ENCODE results near the gene CDH1.
"Not testable (repeated sequence)": the region's sequence is repeated elsewhere in the genome, so short reads cannot be mapped to it uniquely, and the experiment has no call there.

The CDH1 gene

GRCh38 chr16:68793401-68793857 is 56.3 kb downstream of the CDH1 start:
- no peak for DNase-seq

GRCh38 chr16:68798398-68798797 is 61.3 kb downstream of the CDH1 start:
- DNase-seq: no peak

DNA sequence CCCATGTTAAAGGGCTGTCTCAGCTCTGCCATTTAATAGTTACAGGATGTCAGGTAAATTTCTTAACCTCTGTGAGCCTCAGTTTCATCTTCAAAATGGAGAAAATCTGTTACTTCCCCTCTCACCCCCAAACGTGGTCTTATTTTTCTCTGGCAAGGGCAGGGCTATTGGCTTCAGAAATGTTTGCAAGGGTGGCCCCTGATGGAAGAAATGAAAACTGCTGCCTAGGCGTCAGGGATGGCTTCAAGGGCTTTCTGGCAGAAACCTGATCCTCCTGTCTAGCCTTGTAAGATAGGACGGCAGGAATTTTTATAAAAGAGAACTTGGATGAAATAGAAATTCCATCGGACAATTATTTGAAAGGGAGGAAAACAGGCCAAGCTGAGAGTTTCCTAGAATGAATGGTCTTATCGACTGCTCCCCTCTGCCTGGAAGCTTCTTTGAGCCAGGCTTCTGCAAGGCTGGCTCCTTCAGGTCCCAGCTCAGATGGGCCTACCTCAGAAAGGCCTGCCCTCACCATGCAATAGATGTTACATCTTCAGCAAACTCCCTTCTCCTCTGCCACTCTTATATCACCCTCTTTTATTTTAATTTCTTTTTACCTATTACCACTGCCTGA is 63.3 kb downstream of the CDH1 start:
- peak; percentile 56 for DNase-seq

GRCh38 chr16:68802190-68802589 is 65.1 kb downstream of the CDH1 start:
- no peak for DNase-seq

GRCh38 chr16:68806422-68806821 is 69.3 kb downstream of the CDH1 start:
- DNase-seq: no peak

DNA sequence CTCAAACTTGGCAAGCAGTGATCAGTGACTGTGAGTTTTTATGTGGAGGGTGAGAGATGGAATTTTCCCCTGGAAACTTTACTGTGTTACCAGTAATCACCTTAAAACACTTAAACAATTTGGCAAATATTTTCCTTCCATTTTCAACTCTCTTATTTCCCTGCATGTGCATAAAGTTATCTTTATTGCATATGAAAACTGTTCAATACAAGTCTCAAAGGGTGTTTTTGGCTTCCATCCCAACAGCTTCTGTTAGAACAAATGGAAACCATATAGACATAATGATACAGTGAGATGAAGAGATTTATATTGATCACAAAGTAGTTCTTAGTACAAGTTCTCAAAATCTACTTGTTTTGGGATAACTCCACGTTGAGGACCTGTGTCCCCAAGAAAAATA is 69.9 kb downstream of the CDH1 start:
- DNase-seq: no peak

DNA sequence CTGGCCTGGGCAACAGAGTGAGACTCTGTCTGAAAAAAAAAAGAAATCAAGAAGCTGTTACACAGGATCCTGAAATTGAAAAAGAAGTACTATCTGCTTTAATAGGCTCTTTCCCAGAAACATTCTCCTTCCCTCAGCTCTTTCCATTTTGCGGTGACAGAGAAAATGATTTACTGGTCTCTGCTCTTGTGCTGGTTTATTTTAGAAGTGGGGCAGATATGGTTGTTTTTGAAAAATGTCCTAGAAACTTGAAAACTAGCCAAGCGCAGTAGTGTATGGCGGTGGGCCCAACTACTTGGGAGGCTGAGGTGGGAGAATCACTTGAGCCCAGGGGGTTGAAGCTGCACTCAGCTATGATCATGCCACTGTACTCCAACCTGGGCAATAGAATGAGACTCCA is 77.4 kb downstream of the CDH1 start:
- DNase-seq: no peak

DNA sequence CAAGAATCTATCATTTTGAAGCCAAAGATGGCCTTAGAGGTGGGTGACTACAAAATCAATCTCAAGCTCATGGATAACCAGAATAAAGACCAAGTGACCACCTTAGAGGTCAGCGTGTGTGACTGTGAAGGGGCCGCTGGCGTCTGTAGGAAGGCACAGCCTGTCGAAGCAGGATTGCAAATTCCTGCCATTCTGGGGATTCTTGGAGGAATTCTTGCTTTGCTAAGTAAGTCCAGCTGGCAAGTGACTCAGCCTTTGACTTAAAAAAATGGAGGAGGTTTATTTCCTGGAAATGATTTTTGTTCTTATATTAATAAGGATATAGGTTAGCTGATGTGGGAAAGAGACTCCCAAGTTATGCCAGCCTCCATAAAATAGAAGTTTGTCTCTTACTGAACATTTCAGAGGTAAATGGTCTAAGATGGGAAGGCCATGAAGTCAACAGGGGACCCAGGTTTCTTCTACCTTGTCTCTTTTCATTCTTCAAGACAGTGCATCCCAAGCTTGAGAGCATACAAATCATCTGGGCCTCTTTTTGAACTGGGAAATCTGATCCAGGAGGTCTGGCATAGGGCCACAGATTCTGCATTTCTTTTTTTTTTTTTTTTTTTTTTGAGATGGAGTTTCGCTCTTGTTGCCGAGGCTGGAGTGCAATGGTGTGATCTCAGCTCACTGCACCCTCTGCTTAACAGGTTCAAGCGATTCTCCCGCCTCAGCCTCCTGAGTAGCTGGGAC is 86.5 kb downstream of the CDH1 start:
- no peak for DNase-seq

- no peak for DNase-seq
Observed at GRCh38 chr16:68825427-68825826, 88.3 kb downstream of the CDH1 start.

DNA sequence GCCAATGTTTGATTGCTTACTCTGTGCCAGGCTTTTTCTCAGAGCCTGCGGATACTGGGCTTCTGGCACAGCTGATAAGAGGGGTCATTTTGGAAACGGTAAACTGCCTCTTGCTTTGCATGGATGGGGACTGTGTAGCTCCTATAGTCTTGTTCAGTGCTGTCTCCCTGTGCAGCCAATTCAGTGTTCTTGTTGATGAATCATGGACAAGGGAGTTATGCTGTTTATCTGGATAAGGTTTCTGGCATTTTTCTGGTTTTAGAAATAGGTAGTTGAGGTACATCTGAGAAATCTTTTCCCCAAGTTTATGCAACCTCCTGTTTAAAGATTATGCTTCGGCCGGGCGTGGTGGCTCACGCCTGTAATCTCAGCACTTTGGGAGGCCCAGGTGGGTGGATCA is 89.6 kb downstream of the CDH1 start:
- no peak for DNase-seq

- DNase-seq: no peak
Observed at GRCh38 chr16:68833251-68833650, 96.2 kb downstream of the CDH1 start.

- DNase-seq: no peak
Observed at GRCh38 chr16:68834550-68834949, 97.5 kb downstream of the CDH1 start.

GRCh38 chr16:68835970-68836369 is 98.9 kb downstream of the CDH1 start:
- DNase-seq: no peak

DNA sequence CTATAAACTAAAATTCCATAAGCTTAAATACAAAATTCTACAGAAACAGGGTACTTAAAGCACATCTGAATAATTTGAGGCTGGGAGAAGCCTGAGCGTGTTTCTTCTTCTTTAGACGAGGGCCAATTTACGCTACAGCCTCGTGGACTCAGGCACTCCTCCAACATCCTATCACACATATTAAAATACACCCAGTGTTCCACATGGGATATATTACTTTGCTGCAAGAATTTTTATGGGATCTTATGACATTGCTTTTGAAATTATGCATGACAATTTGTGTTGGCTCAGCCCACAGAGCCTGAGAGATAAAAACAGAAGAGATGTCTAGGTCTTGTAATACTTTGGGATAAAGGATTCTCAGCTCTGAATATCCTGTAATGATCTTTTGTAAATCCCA is 102.7 kb downstream of the CDH1 start:
- DNase-seq: no peak

DNA sequence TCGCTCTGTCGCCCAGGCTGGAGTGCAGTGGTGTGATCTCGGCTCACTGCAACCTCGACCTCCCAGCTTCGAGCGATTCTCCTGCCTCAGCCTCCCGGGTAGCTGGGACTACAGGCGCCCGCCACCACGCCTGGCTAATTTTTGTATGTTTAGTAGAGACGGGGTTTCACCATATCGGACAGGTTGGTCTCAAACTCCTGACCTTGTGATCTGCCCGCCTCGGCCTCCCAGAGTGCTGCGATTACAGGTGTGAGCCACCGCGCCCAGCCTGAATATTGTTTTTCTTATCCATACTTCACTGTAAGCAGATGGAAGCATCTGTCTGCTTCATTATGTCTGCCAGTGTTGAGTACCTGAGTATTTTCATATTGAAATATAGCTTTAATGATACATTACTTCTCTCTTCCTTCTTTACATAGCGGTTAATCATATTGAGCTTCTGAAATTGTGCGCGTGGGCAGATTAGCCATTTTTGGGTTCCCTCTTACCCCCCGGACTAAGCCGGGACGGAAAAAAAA is 105.9 kb downstream of the CDH1 start:
- DNase-seq: not testable (repeated sequence)

DNA sequence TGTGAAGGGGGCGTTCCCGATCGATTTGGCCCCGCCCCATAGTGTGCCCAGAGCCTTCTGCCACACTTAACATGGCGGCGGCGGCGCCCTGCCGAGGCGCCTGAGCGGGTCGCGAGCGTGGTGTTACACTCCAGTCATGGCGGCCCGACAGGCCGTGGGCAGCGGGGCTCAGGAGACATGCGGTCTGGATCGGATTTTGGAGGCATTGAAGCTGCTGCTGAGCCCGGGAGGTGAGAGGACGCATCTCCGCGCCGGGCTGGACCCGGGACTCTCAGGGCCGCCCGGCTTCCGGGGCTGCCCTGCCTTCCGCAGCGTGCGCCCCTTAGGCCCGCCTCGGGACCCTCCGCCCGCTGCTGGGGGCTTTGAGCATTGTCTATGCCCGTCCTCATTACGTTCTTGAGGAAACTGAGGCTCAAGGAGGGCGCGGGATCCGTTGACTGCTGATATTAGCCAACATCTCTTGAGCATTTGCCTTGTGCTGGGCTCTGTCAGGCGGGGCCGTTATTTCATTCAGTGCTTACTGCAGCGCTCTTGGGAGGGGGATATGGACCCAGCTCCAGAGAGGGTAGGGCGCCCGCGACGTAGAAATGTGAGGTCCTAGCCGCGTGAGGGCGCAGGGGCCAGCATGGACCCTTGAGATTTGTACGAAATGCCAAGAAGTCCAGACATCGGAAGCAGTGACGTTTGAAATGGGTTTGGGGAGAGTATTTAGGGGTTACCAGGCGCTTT is 106.6 kb downstream of the CDH1 start, which contains the start of gene TANGO6:
Gene TANGO6 (plus strand): TSS at position 50 of the 729 bp plus-strand sequence. CDS start 87 bp downstream, at position 137.
- DNase-seq: peak; percentile 93

- DNase-seq: no peak
Observed at GRCh38 chr16:68844211-68844564, 107.1 kb downstream of the CDH1 start.

DNA sequence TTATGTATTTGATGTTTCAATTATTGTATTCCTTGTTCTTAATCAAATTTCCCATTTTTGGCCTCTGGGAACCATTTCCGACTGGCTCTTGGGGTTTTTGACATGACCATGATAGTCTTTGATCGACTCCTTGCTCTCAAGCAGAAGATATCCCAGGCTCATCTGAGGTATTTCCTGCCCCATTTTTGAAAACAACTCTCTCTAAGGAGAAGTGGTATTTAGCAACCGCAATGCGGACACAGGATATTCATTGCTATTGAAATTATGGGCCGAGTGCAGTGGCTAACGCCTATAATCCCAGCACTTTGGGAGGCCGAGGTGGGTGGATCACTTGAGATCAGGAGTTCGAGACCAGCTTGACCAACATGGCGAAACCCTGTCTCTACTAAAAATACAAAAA is 111.7 kb downstream of the CDH1 start:
- DNase-seq: no peak

- no peak for DNase-seq
Observed at GRCh38 chr16:68850481-68850880, 113.4 kb downstream of the CDH1 start.

DNA sequence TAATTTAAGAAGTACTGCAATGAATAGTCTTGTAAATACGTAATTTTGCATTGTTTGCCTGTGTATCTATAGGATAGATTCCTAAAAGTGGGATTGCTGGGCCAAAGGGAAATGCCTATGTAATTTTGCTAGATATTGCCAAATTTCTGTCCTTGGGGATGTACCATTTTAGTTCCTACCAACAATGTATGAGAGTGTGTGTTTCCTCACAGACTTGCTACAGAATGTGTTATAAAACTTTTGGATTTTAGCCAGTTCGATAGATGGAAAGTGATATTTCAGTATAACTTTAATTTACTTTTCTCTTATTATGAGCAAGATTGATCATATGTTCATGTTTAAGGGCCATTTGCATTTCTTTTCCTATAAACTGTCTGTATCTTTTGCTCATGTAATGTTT is 114.5 kb downstream of the CDH1 start:
- DNase-seq: no peak

- DNase-seq: no peak
Observed at GRCh38 chr16:68857479-68857878, 120.4 kb downstream of the CDH1 start.

DNA sequence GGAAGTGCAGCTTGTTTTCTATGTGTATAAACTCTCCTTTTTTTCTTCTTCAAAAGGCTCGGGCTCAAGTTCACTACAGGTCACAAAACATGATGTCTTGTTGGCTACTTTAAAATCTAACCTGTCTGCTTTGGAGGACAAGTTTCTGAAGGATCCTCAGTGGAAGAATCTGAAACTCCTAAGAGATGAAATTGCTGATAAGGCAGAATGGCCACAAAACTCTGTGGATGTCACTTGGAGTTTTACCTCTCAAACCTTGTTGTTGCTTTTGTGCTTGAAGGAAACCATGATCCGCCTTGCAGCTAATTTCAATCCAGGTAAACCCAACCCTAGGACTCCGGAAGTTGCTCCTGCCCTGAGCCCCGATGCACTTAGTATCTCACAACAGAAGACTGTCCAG is 122.7 kb downstream of the CDH1 start:
- no peak for DNase-seq

DNA sequence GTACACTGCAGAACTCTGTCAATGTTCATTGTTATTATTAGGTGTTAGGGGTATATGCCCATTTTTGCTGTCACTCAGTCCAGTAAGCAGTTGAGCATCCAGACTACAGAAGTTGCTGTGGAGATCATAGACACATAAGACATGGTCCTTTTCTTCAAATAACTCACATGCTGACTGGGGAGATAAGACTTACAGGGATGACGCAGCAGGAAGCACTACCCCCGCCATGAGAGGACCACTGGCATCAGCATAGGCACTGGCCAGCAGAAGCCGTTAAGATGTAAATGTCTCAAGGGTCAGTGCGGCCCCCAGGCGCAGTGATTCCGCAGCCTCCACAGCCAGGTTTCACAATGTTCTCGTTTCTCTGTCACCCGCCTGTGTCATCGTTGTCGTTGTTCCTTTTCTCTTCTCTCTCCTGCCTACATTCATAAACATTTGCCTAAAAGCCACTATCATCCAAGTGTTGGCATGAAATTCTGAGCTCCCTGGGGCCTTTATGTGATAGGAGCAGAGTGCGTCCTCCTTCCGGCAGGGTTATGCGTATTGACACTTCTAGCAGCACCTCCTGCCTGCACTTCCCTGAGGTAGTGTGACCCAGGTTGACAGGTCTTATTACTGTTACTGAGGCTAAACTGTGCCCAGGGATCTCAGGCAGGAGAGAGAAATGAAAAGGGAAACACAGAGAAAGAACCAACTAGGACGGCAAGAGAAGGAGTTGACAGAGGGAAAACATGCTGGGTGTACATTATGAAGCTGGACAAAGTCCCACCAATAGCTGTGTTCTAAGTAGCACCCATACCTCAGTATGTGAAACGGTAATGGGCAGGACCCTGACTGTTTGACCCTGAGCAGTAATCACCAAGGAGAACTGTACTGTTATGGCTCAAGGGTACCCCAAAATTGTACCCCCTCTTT is 124.1 kb downstream of the CDH1 start:
- DNase-seq: no peak
